ENCODE results near the gene SKIC2.
"Not testable (repeated sequence)": the region's sequence is repeated elsewhere in the genome, so short reads cannot be mapped to it uniquely, and the experiment has no call there.

Gene SKIC2

DNA sequence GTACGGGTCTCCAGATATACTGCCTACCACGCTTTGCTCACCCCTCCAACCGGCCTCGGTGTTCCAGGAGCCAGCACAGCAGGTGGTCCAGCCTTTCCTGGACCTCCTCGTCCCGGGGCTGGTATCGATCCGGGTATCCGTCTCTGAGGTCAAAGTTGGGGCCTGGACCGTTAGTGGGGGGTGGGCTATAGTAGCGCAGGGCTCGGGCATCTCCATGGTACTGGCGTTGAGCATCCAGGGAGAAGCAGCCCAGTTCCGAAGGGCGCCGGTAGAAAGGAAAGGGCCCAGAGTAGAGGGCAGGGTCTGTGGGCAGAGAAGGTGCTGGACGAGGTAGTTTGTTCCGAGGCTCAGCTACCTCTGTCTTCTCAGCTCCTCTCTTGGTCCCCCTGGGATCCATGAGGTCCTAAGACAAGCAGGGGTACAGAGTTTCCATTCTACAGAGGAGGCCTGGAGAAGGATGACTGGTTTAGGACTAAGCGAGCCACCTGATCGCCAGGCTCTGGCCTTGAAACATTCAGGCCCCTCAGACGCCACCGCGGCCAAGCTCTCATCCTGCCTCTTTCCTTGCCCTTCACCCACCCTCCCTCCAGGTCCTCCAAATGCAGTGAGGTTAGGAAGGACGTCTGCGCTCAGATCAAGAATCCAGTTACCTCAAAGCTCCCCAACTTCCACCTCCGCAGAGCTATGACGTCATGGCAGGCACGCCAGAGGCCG, 12.5 kb downstream of the SKIC2 start:
- Histone ChIP-seq H3K4me3 (ENCODE audit: low read depth, low read length) (peak overlapping the region; percentile 92), H3K36me3 (replicated peaks) (peaks cover 34% of the 10 kb centered on the region), H3K27ac (peak overlapping the region; percentile 99), H3K27me3 (replicated peaks) (no peaks in the 10 kb centered on the region)
- DNase-seq = no peak
- TF ChIP-seq CTCF (IDR thresholded peaks at IDR 0.05; ENCODE audit: low read depth, low read length, missing control alignments) = no peak
- in situ Hi-C loops (cut with HindIII; ENCODE audit: low pct_ligation_motif_present, low sequenced_read_pairs) = no loop called here

DNA sequence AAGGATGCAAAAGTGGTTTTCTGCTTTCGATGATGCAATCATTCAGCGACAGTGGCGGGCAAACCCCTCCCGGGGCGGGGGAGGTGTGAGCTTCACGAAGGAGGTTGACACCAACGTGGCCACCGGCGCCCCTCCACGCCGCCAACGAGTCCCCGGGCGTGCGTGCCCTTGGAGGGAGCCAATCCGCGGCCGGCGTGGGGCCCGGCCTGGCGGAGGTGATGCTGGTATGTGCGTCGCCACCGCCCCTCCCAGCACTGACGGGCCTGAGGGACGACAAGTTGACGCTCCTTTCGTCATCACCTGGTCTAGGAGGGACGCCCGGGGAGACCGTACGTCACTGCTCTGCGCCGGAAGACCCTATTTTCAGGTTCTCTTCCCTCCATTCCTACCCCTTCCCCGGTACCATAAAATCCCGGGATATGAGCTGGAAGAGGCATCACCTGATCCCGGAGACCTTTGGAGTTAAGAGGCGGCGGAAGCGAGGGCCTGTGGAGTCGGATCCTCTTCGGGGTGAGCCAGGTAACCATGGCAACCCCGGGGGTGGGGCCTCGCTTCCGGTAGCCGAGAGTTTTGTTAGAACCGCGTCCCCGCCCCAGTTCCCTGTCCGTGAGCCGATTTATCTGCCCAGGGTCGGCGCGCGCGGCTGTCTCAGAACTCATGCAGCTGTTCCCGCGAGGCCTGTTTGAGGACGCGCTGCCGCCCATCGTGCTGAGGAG, 13.2 kb downstream of the SKIC2 start, which contains the start of gene DXO:
Gene DXO (minus strand): TSS at position 146 of the 716 bp plus-strand sequence. CDS start 463 bp downstream, outside the sequence.
- DNase-seq = peak; percentile 97
- in situ Hi-C loops (cut with HindIII; ENCODE audit: low pct_ligation_motif_present, low sequenced_read_pairs) = no loop called here
- peaks cover 27% of the 10 kb centered on the region for H3K36me3 ChIP-seq (replicated peaks)

GRCh38 chr6:31972709-31973350, 13.9 kb downstream of the SKIC2 start:
- peaks cover 20% of the 10 kb centered on the region for H3K36me3 ChIP-seq (replicated peaks)
- TF ChIP-seq CTCF (IDR thresholded peaks at IDR 0.05; ENCODE audit: low read depth, low read length, missing control alignments) = no peak
- H3K27ac ChIP-seq = peak overlapping the region; percentile 99
- H3K4me3 ChIP-seq (ENCODE audit: low read depth, low read length) = peak overlapping the region; percentile 92
- in situ Hi-C loops (cut with HindIII; ENCODE audit: low pct_ligation_motif_present, low sequenced_read_pairs) = no loop called here
- H3K27me3 ChIP-seq (replicated peaks) = no peaks in the 10 kb centered on the region
- DNase-seq = peak; percentile 35

More for the DNA sequence above, 13.2 kb downstream of the SKIC2 start, which contains the start of gene DXO:
- Histone ChIP-seq H3K27me3 (replicated peaks) (no peaks in the 10 kb centered on the region), H3K4me3 (ENCODE audit: low read depth, low read length) (peak within 1 kb of the TSS; percentile 92), H3K27ac (peak within 1 kb of the TSS; percentile 99)
- no peak for TF ChIP-seq CTCF (IDR thresholded peaks at IDR 0.05; ENCODE audit: low read depth, low read length, missing control alignments)

DNA sequence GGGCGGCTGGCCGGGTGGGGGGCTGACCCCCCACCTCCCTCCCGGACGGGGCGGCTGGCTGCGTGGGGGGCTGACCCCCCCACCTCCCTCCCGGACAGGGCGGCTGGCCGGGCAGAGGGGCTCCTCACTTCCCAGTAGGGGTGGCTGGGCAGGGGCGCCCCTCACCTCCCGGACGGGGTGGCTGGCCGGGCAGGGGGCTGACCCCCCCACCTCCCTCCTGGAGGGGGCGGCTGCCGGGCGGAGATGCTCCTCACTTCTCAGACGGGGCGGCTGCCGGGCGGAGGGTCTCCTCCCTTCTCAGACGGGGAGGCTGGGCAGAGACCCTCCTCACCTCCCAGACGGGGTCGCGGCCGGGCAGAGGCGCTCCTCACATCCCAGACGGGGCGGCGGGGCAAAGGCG, 17.1 kb downstream of the SKIC2 start:
- H3K27me3 ChIP-seq (replicated peaks); H3K4me3 ChIP-seq (ENCODE audit: low read depth, low read length); H3K36me3 ChIP-seq (replicated peaks); DNase-seq; in situ Hi-C loops (cut with HindIII; ENCODE audit: low pct_ligation_motif_present, low sequenced_read_pairs); H3K27ac ChIP-seq: not testable (repeated sequence)

GRCh38 chr6:31977816-31978431, 18.9 kb downstream of the SKIC2 start:
- H3K36me3 ChIP-seq (replicated peaks) = peaks cover 2% of the 10 kb centered on the region
- H3K4me3 ChIP-seq (ENCODE audit: low read depth, low read length) = no peak overlapping the region
- no peaks in the 10 kb centered on the region for H3K27me3 ChIP-seq (replicated peaks)
- in situ Hi-C loops (cut with HindIII; ENCODE audit: low pct_ligation_motif_present, low sequenced_read_pairs) = no loop called here
- no peak for DNase-seq
- H3K27ac ChIP-seq = no peak overlapping the region
- no peak for TF ChIP-seq CTCF (IDR thresholded peaks at IDR 0.05; ENCODE audit: low read depth, low read length, missing control alignments)

- no peak overlapping the region for H3K27ac ChIP-seq
- no peak for TF ChIP-seq CTCF (IDR thresholded peaks at IDR 0.05; ENCODE audit: low read depth, low read length, missing control alignments)
- in situ Hi-C loops (cut with HindIII; ENCODE audit: low pct_ligation_motif_present, low sequenced_read_pairs) = no loop called here
Measured at GRCh38 chr6:31978831-31979230, 19.9 kb downstream of the SKIC2 start.

More at GRCh38 chr6:31978831-31979230, 19.9 kb downstream of the SKIC2 start:
- Histone ChIP-seq H3K36me3 (replicated peaks) (peaks cover 2% of the 10 kb centered on the region), H3K4me3 (ENCODE audit: low read depth, low read length) (no peak overlapping the region), H3K27me3 (replicated peaks) (no peaks in the 10 kb centered on the region)
- DNase-seq = no peak
